HepG2 (cell line): Measurements from ENCODE around the gene TXNRD1. TPM values are rescaled to one million over a fixed set of nuclear protein-coding genes. Genes with fewer than 3 reads are reported as not detected.

Experiments used
- CCAR2 ChIP-seq: fragments of 200-400 bp; formaldehyde crosslinking; optimal IDR thresholded peaks from 2 replicates; pipeline ENCODE3; 2018; ENCODE audit warnings: low read depth, mild to moderate bottlenecking, low read length, moderate library complexity
- GABPB1 ChIP-seq: IDR thresholded peaks from 2 replicates; pipeline ENCODE4 v1.6.1; 2016; ENCODE audit warnings: mild to moderate bottlenecking, missing genetic modification reagents, moderate library complexity, missing compliant biosample characterization
- GATA4 ChIP-seq: sonication (generic); IDR thresholded peaks from 2 replicates; pipeline ENCODE4 v1.6.1; 2016; ENCODE audit warnings: antibody characterized with exemption, low read depth, borderline replicate concordance
- JUND ChIP-seq: sonication (generic); formaldehyde crosslinking; IDR thresholded peaks from 2 replicates; pipeline ENCODE4 v1.8.0; 2022; ENCODE audit warnings: mild to moderate bottlenecking, missing genetic modification reagents
- KAT2B ChIP-seq: fragments of 150-350 bp; IDR thresholded peaks from 2 replicates; pipeline ENCODE4 v1.6.1; 2014; ENCODE audit warnings: low read depth, low read length, borderline replicate concordance
- RBAK ChIP-seq: sonication (generic); formaldehyde crosslinking; IDR thresholded peaks from 2 replicates; pipeline ENCODE4 v1.5.1; 2020; ENCODE audit warnings: mild to moderate bottlenecking, missing genetic modification reagents
- RXRA ChIP-seq: sonication (generic); formaldehyde crosslinking; IDR thresholded peaks from 2 replicates; pipeline ENCODE4 v1.5.1; 2020; ENCODE audit warnings: missing genetic modification reagents
- SP140L ChIP-seq: sonication (generic); formaldehyde crosslinking; IDR thresholded peaks from 2 replicates; pipeline ENCODE4 v1.4.0; 2020; ENCODE audit warnings: missing genetic modification reagents, borderline replicate concordance
- TSC22D2 ChIP-seq: sonication (generic); formaldehyde crosslinking; IDR thresholded peaks from 2 replicates; pipeline ENCODE4 v1.5.1; 2020; ENCODE audit warnings: missing genetic modification reagents, mild to moderate bottlenecking, borderline replicate concordance
- ZFP36L1 ChIP-seq: sonication (generic); formaldehyde crosslinking; IDR thresholded peaks from 2 replicates; pipeline ENCODE4 v1.8.0; 2022; ENCODE audit warnings: mild to moderate bottlenecking, missing genetic modification reagents, moderate library complexity
- ZFYVE20 ChIP-seq: sonication (generic); formaldehyde crosslinking; IDR thresholded peaks from 2 replicates; pipeline ENCODE4 v1.8.0; 2023; ENCODE audit warnings: low read depth, mild to moderate bottlenecking, moderate library complexity, missing genetic modification reagents, borderline replicate concordance
- ZIK1 ChIP-seq: sonication (generic); formaldehyde crosslinking; IDR thresholded peaks from 2 replicates; pipeline ENCODE4 v1.5.0; 2020; ENCODE audit warnings: mild to moderate bottlenecking, low read depth, missing genetic modification reagents, borderline replicate concordance
- ZNF136 ChIP-seq: sonication (generic); formaldehyde crosslinking; IDR thresholded peaks from 2 replicates; pipeline ENCODE4 v1.8.1; 2022; ENCODE audit warnings: low read depth, mild to moderate bottlenecking, moderate library complexity, missing genetic modification reagents
- ZNF281 ChIP-seq: sonication (generic); formaldehyde crosslinking; IDR thresholded peaks from 2 replicates; pipeline ENCODE4 v1.4.0; 2020; ENCODE audit warnings: missing genetic modification reagents, borderline replicate concordance
- ZNF317 ChIP-seq: sonication (generic); formaldehyde crosslinking; IDR thresholded peaks from 2 replicates; pipeline ENCODE4 v1.5.0; 2020; ENCODE audit warnings: mild to moderate bottlenecking, missing genetic modification reagents
- ZNF430 ChIP-seq: sonication (generic); formaldehyde crosslinking; IDR thresholded peaks from 2 replicates; pipeline ENCODE4 v1.9.0; 2021; ENCODE audit warnings: mild to moderate bottlenecking, missing genetic modification reagents
- ZNF441 ChIP-seq: sonication (generic); formaldehyde crosslinking; IDR thresholded peaks from 2 replicates; pipeline ENCODE4 v1.7.0; 2021; ENCODE audit warnings: missing genetic modification reagents, borderline replicate concordance
- ZSCAN29 ChIP-seq: sonication (generic); formaldehyde crosslinking; conservative IDR thresholded peaks from 2 replicates; pipeline ENCODE4 v1.4.0; 2020; ENCODE audit warnings: mild to moderate bottlenecking, missing genetic modification reagents
- polyA plus RNA-seq, 8 experiments: library from polyadenylated mRNA; depleted of rRNA in 3 of 8; stranded (reverse) in 7 of 8; unstranded in 1 of 8; fragments of >200 nt; fragmentation: Illumina TruSeq in 4 of 8; extraction: Trizol in 4 of 8; gene quantifications; 2 replicates each; pipeline versions ENCODE4 v1.2.1 to v1.2.3, GENCODE V29; 2011 to 2016; ENCODE audit warnings: low read depth in 4 of 8, missing spikeins in 1 of 8, mixed read lengths in 1 of 8; ENCODE audit not compliant: insufficient read depth in 1 of 8
- total RNA-seq, 5 experiments: library from RNA; depleted of rRNA; stranded (reverse); fragments of >200 nt; fragmentation: Illumina TruSeq; extraction: Trizol; gene quantifications; 2 replicates each; pipeline ENCODE4 v1.2.3, GENCODE V29; 2016; ENCODE audit warnings: low read depth in 1 of 5
- TF ChIP-seq, protein P1 (sequence below): sonication (generic); formaldehyde crosslinking; IDR thresholded peaks from 2 replicates; pipeline ENCODE4 v1.8.1; 2022; ENCODE audit warnings: mild to moderate bottlenecking, missing genetic modification reagents
- TF ChIP-seq, protein P2 (sequence below): sonication (generic); formaldehyde crosslinking; IDR thresholded peaks from 2 replicates; pipeline ENCODE4 v1.4.0; 2020; ENCODE audit warnings: missing genetic modification reagents
- TF ChIP-seq, protein P3 (sequence below): sonication (generic); formaldehyde crosslinking; IDR thresholded peaks from 2 replicates; pipeline ENCODE4 v1.8.0; 2022; ENCODE audit warnings: missing genetic modification reagents, mild to moderate bottlenecking, moderate library complexity, borderline replicate concordance

TXNRD1 gene
- total and polyA plus RNA-seq, 2 of the 13 experiments (the other 11 are each of a cell fraction or from before 2014, with no cell fraction given) = 54.0 to 190 TPM

DNA sequence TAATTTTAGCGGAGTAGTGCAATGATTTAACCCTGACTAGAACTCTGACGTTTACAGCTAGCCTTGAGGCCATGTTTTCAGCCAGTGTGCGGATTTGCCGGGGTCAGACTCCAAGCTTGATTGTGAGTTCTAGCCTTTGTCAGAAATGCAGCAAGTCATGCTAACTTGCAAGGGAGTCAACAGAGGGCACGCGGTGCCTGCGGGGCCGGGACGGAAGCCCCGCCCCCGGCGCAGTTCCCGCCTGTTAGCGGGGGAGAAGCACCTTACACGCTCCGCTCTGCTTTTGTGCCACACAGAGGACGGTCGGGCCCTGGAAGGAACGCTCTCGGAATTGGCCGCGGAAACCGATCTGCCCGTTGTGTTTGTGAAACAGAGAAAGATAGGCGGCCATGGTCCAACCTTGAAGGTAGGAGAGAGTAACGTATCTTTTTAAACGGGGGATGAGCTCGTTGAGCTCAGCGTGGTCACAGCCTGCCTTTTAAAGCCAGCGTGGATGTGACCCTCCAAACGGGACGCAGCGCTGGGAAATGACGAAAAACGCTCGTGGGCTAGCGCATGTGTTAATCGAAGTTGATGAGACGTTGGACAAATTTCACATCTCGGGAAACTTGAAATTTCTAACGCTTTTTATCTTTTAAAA, 73.2 kb downstream of the TXNRD1 start (continued):
- TF ChIP-seq, protein P1, sequence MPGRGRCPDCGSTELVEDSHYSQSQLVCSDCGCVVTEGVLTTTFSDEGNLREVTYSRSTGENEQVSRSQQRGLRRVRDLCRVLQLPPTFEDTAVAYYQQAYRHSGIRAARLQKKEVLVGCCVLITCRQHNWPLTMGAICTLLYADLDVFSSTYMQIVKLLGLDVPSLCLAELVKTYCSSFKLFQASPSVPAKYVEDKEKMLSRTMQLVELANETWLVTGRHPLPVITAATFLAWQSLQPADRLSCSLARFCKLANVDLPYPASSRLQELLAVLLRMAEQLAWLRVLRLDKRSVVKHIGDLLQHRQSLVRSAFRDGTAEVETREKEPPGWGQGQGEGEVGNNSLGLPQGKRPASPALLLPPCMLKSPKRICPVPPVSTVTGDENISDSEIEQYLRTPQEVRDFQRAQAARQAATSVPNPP (CRISPR knock-in tag) = peak; percentile 76; the same call in 1 of the 2 replicates
- TF ChIP-seq JUND (CRISPR knock-in tag) (no peak), TSC22D2 (CRISPR knock-in tag) (peak; percentile 45; the same call in 1 of the 2 replicates), ZIK1 (CRISPR knock-in tag) (no peak), ZNF430 (CRISPR knock-in tag) (peak; percentile 94), ZNF317 (CRISPR knock-in tag) (peak; percentile 53; the same call in 1 of the 2 replicates), KAT2B (no peak), ZSCAN29 (CRISPR knock-in tag) (no peak), RBAK (CRISPR knock-in tag) (no peak), GABPB1 (peak; percentile 85), ZNF136 (peak; percentile 82; the same call in 1 of the 2 replicates), ZNF281 (no peak), CCAR2 (no peak), ZNF441 (CRISPR knock-in tag) (peak; percentile 92), RXRA (CRISPR knock-in tag) (peak; percentile 88), ZFYVE20 (no peak), GATA4 (no peak), SP140L (CRISPR knock-in tag) (0 out of 2 replicates have a peak, but pooled peaks have one; percentile 71), ZFP36L1 (CRISPR knock-in tag) (peak; percentile 94)
- TF ChIP-seq, protein P2, sequence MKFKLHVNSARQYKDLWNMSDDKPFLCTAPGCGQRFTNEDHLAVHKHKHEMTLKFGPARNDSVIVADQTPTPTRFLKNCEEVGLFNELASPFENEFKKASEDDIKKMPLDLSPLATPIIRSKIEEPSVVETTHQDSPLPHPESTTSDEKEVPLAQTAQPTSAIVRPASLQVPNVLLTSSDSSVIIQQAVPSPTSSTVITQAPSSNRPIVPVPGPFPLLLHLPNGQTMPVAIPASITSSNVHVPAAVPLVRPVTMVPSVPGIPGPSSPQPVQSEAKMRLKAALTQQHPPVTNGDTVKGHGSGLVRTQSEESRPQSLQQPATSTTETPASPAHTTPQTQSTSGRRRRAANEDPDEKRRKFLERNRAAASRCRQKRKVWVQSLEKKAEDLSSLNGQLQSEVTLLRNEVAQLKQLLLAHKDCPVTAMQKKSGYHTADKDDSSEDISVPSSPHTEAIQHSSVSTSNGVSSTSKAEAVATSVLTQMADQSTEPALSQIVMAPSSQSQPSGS (CRISPR knock-in tag) = peak; percentile 82
- TF ChIP-seq, protein P3, sequence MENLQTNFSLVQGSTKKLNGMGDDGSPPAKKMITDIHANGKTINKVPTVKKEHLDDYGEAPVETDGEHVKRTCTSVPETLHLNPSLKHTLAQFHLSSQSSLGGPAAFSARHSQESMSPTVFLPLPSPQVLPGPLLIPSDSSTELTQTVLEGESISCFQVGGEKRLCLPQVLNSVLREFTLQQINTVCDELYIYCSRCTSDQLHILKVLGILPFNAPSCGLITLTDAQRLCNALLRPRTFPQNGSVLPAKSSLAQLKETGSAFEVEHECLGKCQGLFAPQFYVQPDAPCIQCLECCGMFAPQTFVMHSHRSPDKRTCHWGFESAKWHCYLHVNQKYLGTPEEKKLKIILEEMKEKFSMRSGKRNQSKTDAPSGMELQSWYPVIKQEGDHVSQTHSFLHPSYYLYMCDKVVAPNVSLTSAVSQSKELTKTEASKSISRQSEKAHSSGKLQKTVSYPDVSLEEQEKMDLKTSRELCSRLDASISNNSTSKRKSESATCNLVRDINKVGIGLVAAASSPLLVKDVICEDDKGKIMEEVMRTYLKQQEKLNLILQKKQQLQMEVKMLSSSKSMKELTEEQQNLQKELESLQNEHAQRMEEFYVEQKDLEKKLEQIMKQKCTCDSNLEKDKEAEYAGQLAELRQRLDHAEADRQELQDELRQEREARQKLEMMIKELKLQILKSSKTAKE = peak; percentile 12; the same call in 1 of the 2 replicates
